Gastrocnemius medialis (tissue), 4 donors: ENCODE results near the gene IL36G. TPM values are rescaled to one million over a fixed set of nuclear protein-coding genes. Genes with fewer than 3 reads are reported as not detected.

ENCODE experiments used
- ATAC-seq, 2 donors: fragments of 150-250 bp; one replicate each; pipeline ENCODE4 v1.9.1; 2016
- DNase-seq, 2 donors: peaks; one replicate each; pipeline ENCODE4 v3.0.0-alpha.2; 2019
- H3K27ac ChIP-seq, 4 donors: fragments of 200-600 bp; sonication (generic); 1 replicate in 1 of 4; 2 replicates in 3 of 4; pipeline ENCODE4 v1.5.1; 2016 to 2018; ENCODE audit warnings: mild to moderate bottlenecking in 2 of 4, moderate library complexity in 1 of 4
- H3K27me3 ChIP-seq, 3 donors: fragments of 200-600 bp; sonication (generic) in 2 of 3; 1 replicate in 1 of 3; 2 replicates in 2 of 3; pipeline versions ENCODE4 v1.5.1 to v1.6.0; 2016 to 2019; ENCODE audit warnings: mild to moderate bottlenecking in 1 of 3, moderate library complexity in 1 of 3
- H3K36me3 ChIP-seq, 2 donors: fragments of 200-600 bp; sonication (generic) in 1 of 2; one replicate each; pipeline ENCODE4 v1.5.1; 2017 to 2018
- H3K4me1 ChIP-seq, 2 donors: fragments of 200-600 bp; sonication (generic) in 1 of 2; one replicate each; pipeline ENCODE4 v1.5.1; 2016 to 2017; ENCODE audit warnings: mild to moderate bottlenecking in 2 of 2
- H3K4me3 ChIP-seq, 4 donors: fragments of 200-600 bp; sonication (generic) in 3 of 4; 1 replicate in 1 of 4; 2 replicates in 3 of 4; pipeline ENCODE4 v1.5.1; 2016 to 2019; ENCODE audit warnings: mild to moderate bottlenecking in 2 of 4
- H3K9me3 ChIP-seq, 3 donors: fragments of 200-600 bp; sonication (generic) in 2 of 3; 1 replicate in 1 of 3; 2 replicates in 2 of 3; pipeline ENCODE4 v1.5.1; 2016 to 2019
- POLR2A ChIP-seq, 2 donors: fragments of 450-650 bp; IDR thresholded peaks; one replicate each; pipeline ENCODE4 v1.6.1; 2017; ENCODE audit warnings: antibody characterized with exemption in 2 of 2, mild to moderate bottlenecking in 2 of 2, moderate library complexity in 2 of 2
- in situ Hi-C, 4 donors: fragments of 200-750 bp; cut with MboI; loops; one replicate each; pipeline versions ENCODE4 v1.15.0 to v1.8.0; 2017; ENCODE audit warnings: low sequenced_read_pairs in 4 of 4
- intact Hi-C: fragments of 100-400 bp; cut with DNase I; formaldehyde crosslinking; loops from one replicate; pipeline ENCODE4 v1.15.1; 2023; ENCODE audit warnings: low total_unique reads
- total RNA-seq, 4 donors: library from RNA; depleted of rRNA; stranded (reverse); fragments of >200 nt; gene quantifications; one replicate each; pipeline versions ENCODE4 v1.1.0 to v1.2.3, GENCODE V29; 2016
- TF ChIP-seq, protein P1 (sequence below), 5 experiments: fragments of 450-650 bp in 3 of 5; fragments of 200-600 bp in 2 of 5; sonication (generic) in 2 of 5; IDR thresholded peaks in 4 of 5; conservative IDR thresholded peaks in 1 of 5; 1 replicate in 4 of 5; 2 replicates in 1 of 5; pipeline ENCODE4 v1.5.1; 2016 to 2019; ENCODE audit warnings: antibody characterized with exemption in 5 of 5, mild to moderate bottlenecking in 3 of 5, moderate library complexity in 3 of 5

IL36G gene
- total RNA-seq, 4 donors from 2014 or later = not detected

DNA sequence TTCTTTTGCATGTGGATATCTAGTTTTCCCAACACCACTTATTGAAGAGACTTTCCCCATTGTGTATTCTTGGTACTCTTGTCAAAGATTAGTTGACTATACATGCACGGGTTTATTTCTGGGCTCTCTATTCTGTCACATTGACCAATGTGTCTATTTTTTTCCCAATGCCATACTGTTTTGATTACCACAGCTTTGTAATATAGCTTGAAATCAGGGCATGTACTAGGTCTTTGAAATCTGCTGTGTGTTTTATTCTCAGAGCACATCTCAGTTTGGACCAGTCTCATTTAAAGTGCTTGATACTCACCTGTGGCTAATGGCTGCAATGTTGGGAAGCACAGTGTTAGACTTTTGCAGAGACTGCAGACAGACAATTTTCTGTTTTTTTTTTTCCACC, 32.8 kb upstream of the IL36G start:
- TF ChIP-seq POLR2A (IDR thresholded peaks at IDR 0.05) = no peak
- TF ChIP-seq, protein P1, sequence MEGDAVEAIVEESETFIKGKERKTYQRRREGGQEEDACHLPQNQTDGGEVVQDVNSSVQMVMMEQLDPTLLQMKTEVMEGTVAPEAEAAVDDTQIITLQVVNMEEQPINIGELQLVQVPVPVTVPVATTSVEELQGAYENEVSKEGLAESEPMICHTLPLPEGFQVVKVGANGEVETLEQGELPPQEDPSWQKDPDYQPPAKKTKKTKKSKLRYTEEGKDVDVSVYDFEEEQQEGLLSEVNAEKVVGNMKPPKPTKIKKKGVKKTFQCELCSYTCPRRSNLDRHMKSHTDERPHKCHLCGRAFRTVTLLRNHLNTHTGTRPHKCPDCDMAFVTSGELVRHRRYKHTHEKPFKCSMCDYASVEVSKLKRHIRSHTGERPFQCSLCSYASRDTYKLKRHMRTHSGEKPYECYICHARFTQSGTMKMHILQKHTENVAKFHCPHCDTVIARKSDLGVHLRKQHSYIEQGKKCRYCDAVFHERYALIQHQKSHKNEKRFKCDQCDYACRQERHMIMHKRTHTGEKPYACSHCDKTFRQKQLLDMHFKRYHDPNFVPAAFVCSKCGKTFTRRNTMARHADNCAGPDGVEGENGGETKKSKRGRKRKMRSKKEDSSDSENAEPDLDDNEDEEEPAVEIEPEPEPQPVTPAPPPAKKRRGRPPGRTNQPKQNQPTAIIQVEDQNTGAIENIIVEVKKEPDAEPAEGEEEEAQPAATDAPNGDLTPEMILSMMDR (IDR thresholded peaks at IDR 0.05 in 4 of 5, conservative IDR thresholded peaks at IDR 0.05 in 1 of 5) = no peak

DNA sequence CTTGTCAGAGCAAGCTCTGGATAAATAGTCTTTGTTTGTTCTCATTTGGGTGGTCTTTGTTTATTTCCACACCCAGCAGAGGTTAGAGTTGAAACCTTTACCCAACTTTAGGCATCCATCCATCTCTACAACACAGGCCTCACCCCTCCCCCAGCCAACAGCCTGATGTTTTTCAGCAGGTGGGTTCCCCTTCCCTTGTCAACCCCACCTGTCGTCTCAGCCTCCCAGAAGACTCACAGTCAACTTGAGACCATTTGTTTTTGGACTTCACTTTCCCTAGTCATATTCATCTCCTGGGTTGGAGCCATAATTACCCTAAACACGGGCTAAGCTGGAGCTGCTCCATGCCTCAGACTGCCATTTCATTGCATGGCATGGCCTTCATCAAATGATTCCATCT, 31.7 kb upstream of the IL36G start:
- DNase-seq (no peak), ATAC-seq (no peak)
- Histone ChIP-seq H3K36me3 (no peaks in the 10 kb centered on the region), H3K27ac (no peak overlapping the region), H3K27me3 (no peaks in the 10 kb centered on the region), H3K4me1 (no peaks in the 10 kb centered on the region), H3K9me3 (peaks cover 0 to 12% (median 5%) of the 10 kb centered on the region in 3 donors), H3K4me3 (no peak overlapping the region)
- TF ChIP-seq, protein P1 (IDR thresholded peaks at IDR 0.05 in 4 of 5, conservative IDR thresholded peaks at IDR 0.05 in 1 of 5) = no peak
- TF ChIP-seq POLR2A (IDR thresholded peaks at IDR 0.05) = no peak
- intact Hi-C loops = no loop called here
- in situ Hi-C loops = loop anchor here in 1 of 4 donors (25.0 kb wide), 1 partner anchor 334 kb away; no protein-coding TSS in a partner anchor

More for the DNA sequence above, 32.8 kb upstream of the IL36G start:
- ATAC-seq (no peak), DNase-seq (no peak)
- Histone ChIP-seq H3K27me3 (no peaks in the 10 kb centered on the region), H3K4me3 (no peak overlapping the region), H3K36me3 (no peaks in the 10 kb centered on the region), H3K4me1 (no peaks in the 10 kb centered on the region), H3K27ac (no peak overlapping the region), H3K9me3 (peaks cover 0 to 12% (median 5%) of the 10 kb centered on the region in 3 donors)
- in situ Hi-C loops = loop anchor here in 1 of 4 donors (25.0 kb wide), 1 partner anchor 333 kb away; no protein-coding TSS in a partner anchor
- intact Hi-C loops = loop anchor here (5.0 kb wide), 1 partner anchor 198 kb away; no protein-coding TSS in a partner anchor

DNA sequence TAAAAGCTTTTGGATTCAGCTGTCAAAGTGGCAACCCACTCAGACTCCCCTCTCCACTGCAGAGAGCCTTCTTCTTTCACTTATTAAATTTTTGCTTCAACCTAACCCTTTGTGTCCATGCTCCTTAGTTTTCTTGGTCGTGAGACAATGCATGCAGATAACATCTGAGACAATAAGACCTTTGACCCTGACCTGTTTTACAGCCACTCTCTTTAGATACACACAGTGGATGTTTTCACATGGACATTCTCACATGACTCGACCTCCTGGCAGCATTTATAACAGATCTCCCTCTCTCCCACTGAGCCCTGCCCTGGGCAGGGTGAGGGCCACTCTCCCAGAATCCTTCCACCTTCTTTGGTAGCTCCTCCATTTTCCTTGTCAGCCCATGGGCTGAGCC, 30.4 kb upstream of the IL36G start:
- Histone ChIP-seq H3K27ac (no peak overlapping the region), H3K36me3 (no peaks in the 10 kb centered on the region), H3K27me3 (no peaks in the 10 kb centered on the region), H3K9me3 (peaks cover 0 to 12% (median 5%) of the 10 kb centered on the region in 3 donors), H3K4me3 (no peak overlapping the region), H3K4me1 (no peaks in the 10 kb centered on the region)
- in situ Hi-C loops = loop anchor here in 1 of 4 donors (25.0 kb wide), 1 partner anchor 335 kb away; no protein-coding TSS in a partner anchor
- ATAC-seq (no peak), DNase-seq (no peak)
- intact Hi-C loops = no loop called here
- TF ChIP-seq POLR2A (IDR thresholded peaks at IDR 0.05) = no peak
- TF ChIP-seq, protein P1 (IDR thresholded peaks at IDR 0.05 in 4 of 5, conservative IDR thresholded peaks at IDR 0.05 in 1 of 5) = no peak

GRCh38 chr2:112949456-112949855, 28.4 kb upstream of the IL36G start:
- intact Hi-C loops (no loop called here), in situ Hi-C loops (loop anchor here in 1 of 4 donors (25.0 kb wide), 1 partner anchor 337 kb away; no protein-coding TSS in a partner anchor)
- H3K4me3 ChIP-seq = no peak overlapping the region
- DNase-seq (no peak), ATAC-seq (no peak)
- H3K4me1 ChIP-seq = no peaks in the 10 kb centered on the region
- no peaks in the 10 kb centered on the region for H3K36me3 ChIP-seq
- no peaks in the 10 kb centered on the region for H3K27me3 ChIP-seq
- H3K9me3 ChIP-seq = peaks cover 0 to 12% (median 5%) of the 10 kb centered on the region in 3 donors
- TF ChIP-seq POLR2A (IDR thresholded peaks at IDR 0.05) = no peak
- TF ChIP-seq, protein P1 (IDR thresholded peaks at IDR 0.05 in 4 of 5, conservative IDR thresholded peaks at IDR 0.05 in 1 of 5) = no peak
- no peak overlapping the region for H3K27ac ChIP-seq
